ENCODE data around the gene STYXL2. TPM values are rescaled to one million over a fixed set of nuclear protein-coding genes. Genes with fewer than 3 reads are reported as not detected.

The STYXL2 gene
- total and polyA plus RNA-seq, 2 of the 4 experiments (the other 2 are of a cell fraction): not detected

- Histone ChIP-seq H2AK9ac (replicated peaks; ENCODE audit: low read depth, low read length, poor library complexity) (no peak overlapping the region), H3K9me3 (ENCODE audit: control insufficient read depth, insufficient read depth, low read length) (no peaks in the 10 kb centered on the region), H3K23ac (ENCODE audit: low read depth, low read length) (no peak overlapping the region), H3K27me3 (ENCODE audit: control insufficient read depth, insufficient read depth, low read length) (peaks cover 9% of the 10 kb centered on the region), H3K27ac (ENCODE audit: insufficient read depth, low read length) (no peak overlapping the region), H2BK20ac (ENCODE audit: low read depth, low read length) (no peak overlapping the region), H3K4ac (ENCODE audit: low read depth, low read length) (no peak overlapping the region), H2BK120ac (ENCODE audit: low read depth, low read length) (no peak overlapping the region), H2BK5ac (ENCODE audit: low read depth, low read length, poor library complexity, severe bottlenecking) (no peak overlapping the region), H3K36me3 (ENCODE audit: control insufficient read depth, insufficient read depth, low read length) (no peaks in the 10 kb centered on the region), H3K9me1 (ENCODE audit: insufficient read depth, low read length) (peaks cover 6% of the 10 kb centered on the region; the same call in 1 of the 2 replicates), H4K8ac (ENCODE audit: low read depth in 2 of 2, low read length in 2 of 2) (no peak overlapping the region), H3K18ac (ENCODE audit: low read depth, low read length) (no peak overlapping the region), H3K79me1 (ENCODE audit: low read depth in 1 of 2, low read length in 2 of 2) (no peaks in the 10 kb centered on the region), H3K4me3 (ENCODE audit: insufficient read depth, low read depth, low read length) (no peak overlapping the region), H3K9ac (ENCODE audit: low read depth, low read length) (no peak overlapping the region), H3K4me2 (ENCODE audit: low read depth, low read length) (no peak overlapping the region), H4K20me1 (ENCODE audit: insufficient read depth, low read length) (no peaks in the 10 kb centered on the region), H3K56ac (ENCODE audit: extremely low read depth, insufficient read depth, low read length) (no peak overlapping the region), H3K14ac (replicated peaks; ENCODE audit: low read depth, low read length) (no peak overlapping the region), H2BK15ac (ENCODE audit: low read depth, low read length) (no peak overlapping the region), H4K5ac (ENCODE audit: low read depth, low read length) (no peak overlapping the region), H3K4me1 (ENCODE audit: control insufficient read depth, insufficient read depth, low read length) (no peaks in the 10 kb centered on the region), H2AK5ac (ENCODE audit: low read depth, low read length) (no peak overlapping the region), H2AFZ (replicated peaks; ENCODE audit: low read length, poor library complexity) (no peak overlapping the region), H4K91ac (ENCODE audit: insufficient read depth, low read depth, low read length) (no peak overlapping the region)
- ChIA-PET POLR2A (ENCODE audit: unreplicated experiment) (no interaction called here), CTCF (interaction anchor here (1.4 to 4.8 kb wide), 3 partner anchors 9 to 380 kb away, joined by 3 to 41 read pairs (median 3); no protein-coding TSS in a partner anchor)
- no peak for DNase-seq
- ATAC-seq (ENCODE audit: low read depth): no peak
- in situ Hi-C loops (cut with MboI; ENCODE audit: low sequenced_read_pairs): loop anchor here (10.0 kb wide), 1 partner anchor 474 kb away; no protein-coding TSS in a partner anchor
- no CpG with 5 or more reads among the region's 3 CpGs for WGBS, 2 experiments (ENCODE audit: extremely low coverage in 2 of 2, insufficient read length in 1 of 2)
- BruUV-seq (replicated peaks): no TSS peak
- TF ChIP-seq MXI1 (IDR thresholded peaks at IDR 0.05; ENCODE audit: borderline replicate concordance, low read depth, low read length) (no peak), CHD1 (IDR thresholded peaks at IDR 0.05; ENCODE audit: low read depth, low read length) (no peak), FOS (IDR thresholded peaks at IDR 0.05; ENCODE audit: low read depth, low read length) (no peak), POLR2A (IDR thresholded peaks at IDR 0.05; ENCODE audit: low read depth, low read length) (no peak)
- dilution Hi-C loops (cut with HindIII; ENCODE audit: low sequenced_read_pairs, unreplicated experiment): no loop called here
- intact Hi-C loops (cut with micrococcal nuclease): no loop called here
Observed at GRCh38 chr1:167061073-167061464, 32.8 kb upstream of the STYXL2 start.

Measured in IMR-90 (cell line).